Caco-2 (cell line): Measurements from ENCODE around the gene FLT1. TPM values are rescaled to one million over a fixed set of nuclear protein-coding genes. Genes with fewer than 3 reads are reported as not detected.

Experiments
- BruUV-seq: library from RNA; stranded (reverse); fragments of 400-500 nt; replicated peaks from 2 replicates; lab custom pipeline; 2021; lab: Mats Ljungman, UMichigan
- CTCF ChIA-PET: fragments of 300-600 bp; sonication (Branson Sonifier 250); formaldehyde crosslinking; loops from one replicate; lab custom pipeline; 2022; ENCODE audit warnings: antibody characterized with exemption; lab: Charles Lee
- POLR2A ChIA-PET: fragments of 300-600 bp; sonication (Branson Sonifier 250); formaldehyde crosslinking; loops from one replicate; lab custom pipeline; 2022; ENCODE audit warnings: antibody characterized with exemption; lab: Charles Lee
- DNase-seq, 2 experiments: peaks; one replicate each; pipeline versions ENCODE4 v3.0.0 to v3.0.0-alpha.2; 2020 to 2022
- H3K27me3 ChIP-seq: replicated peaks from 2 replicates; pipeline ENCODE4 v1.6.0; 2011; ENCODE audit warnings: low read length; ENCODE audit not compliant: control insufficient read depth, insufficient read depth
- H3K36me3 ChIP-seq: 2 replicates; pipeline ENCODE4 v1.5.1; 2011; ENCODE audit warnings: low read length; ENCODE audit not compliant: control insufficient read depth, insufficient read depth
- H3K4me1 ChIP-seq: fragments of 250-450 bp; sonication (Bioruptor Pico); 2 replicates; pipeline ENCODE4 v1.5.1; 2020; ENCODE audit warnings: mild to moderate bottlenecking
- H3K4me3 ChIP-seq: 2 replicates; pipeline ENCODE4 v1.5.1; 2011; ENCODE audit warnings: low read depth, mild to moderate bottlenecking, control low read depth, low read length
- H3K9me3 ChIP-seq: fragments of 250-450 bp; sonication (Bioruptor Pico); 2 replicates; pipeline ENCODE4 v1.5.1; 2020; ENCODE audit warnings: mild to moderate bottlenecking, moderate library complexity
- H3K27ac Mint-ChIP-seq: one replicate; pipeline ENCODE4 v1.8.0; 2022; ENCODE audit warnings: mixed read lengths; ENCODE audit not compliant: unreplicated experiment
- H3K27me3 Mint-ChIP-seq: one replicate; pipeline ENCODE4 v1.8.0; 2022; ENCODE audit warnings: mixed read lengths; ENCODE audit not compliant: insufficient read depth, unreplicated experiment
- H3K36me3 Mint-ChIP-seq: one replicate; pipeline ENCODE4 v1.8.0; 2022; ENCODE audit warnings: mild to moderate bottlenecking, mixed read lengths; ENCODE audit not compliant: insufficient read depth, unreplicated experiment
- H3K4me1 Mint-ChIP-seq: one replicate; pipeline ENCODE4 v1.8.0; 2022; ENCODE audit warnings: low read depth, mixed read lengths; ENCODE audit not compliant: unreplicated experiment
- H3K4me3 Mint-ChIP-seq: one replicate; pipeline ENCODE4 v1.8.0; 2022; ENCODE audit warnings: mild to moderate bottlenecking, moderate library complexity, mixed read lengths; ENCODE audit not compliant: unreplicated experiment
- H3K9me3 Mint-ChIP-seq: one replicate; pipeline ENCODE4 v1.8.0; 2022; ENCODE audit warnings: mixed read lengths; ENCODE audit not compliant: unreplicated experiment
- intact Hi-C: fragments of 100-400 bp; cut with micrococcal nuclease; formaldehyde crosslinking; loops from one replicate; pipeline ENCODE4 v1.10.0; 2022; ENCODE audit not compliant: unreplicated experiment
- total RNA-seq: library from RNA; stranded (reverse); gene quantifications from 2 replicates; pipeline ENCODE4 v1.2.3, GENCODE V29; 2022
- TF ChIP-seq, protein P1 (sequence below), 2 experiments: fragments of 200-600 bp in 1 of 2; IDR thresholded peaks; 1 replicate in 1 of 2; 2 replicates in 1 of 2; pipeline versions ENCODE4 v1.5.1 to v1.8.0; 2011 to 2022; ENCODE audit warnings: antibody characterized with exemption in 1 of 2, control low read depth in 1 of 2, inconsistent platforms in 1 of 2, low read depth in 1 of 2, low read length in 1 of 2, mild to moderate bottlenecking in 1 of 2, moderate library complexity in 1 of 2; ENCODE audit not compliant: insufficient read depth in 1 of 2, severe bottlenecking in 1 of 2, unreplicated experiment in 1 of 2

FLT1 gene
- total RNA-seq, 1 experiment from 2014 or later: 0.66 TPM

DNA sequence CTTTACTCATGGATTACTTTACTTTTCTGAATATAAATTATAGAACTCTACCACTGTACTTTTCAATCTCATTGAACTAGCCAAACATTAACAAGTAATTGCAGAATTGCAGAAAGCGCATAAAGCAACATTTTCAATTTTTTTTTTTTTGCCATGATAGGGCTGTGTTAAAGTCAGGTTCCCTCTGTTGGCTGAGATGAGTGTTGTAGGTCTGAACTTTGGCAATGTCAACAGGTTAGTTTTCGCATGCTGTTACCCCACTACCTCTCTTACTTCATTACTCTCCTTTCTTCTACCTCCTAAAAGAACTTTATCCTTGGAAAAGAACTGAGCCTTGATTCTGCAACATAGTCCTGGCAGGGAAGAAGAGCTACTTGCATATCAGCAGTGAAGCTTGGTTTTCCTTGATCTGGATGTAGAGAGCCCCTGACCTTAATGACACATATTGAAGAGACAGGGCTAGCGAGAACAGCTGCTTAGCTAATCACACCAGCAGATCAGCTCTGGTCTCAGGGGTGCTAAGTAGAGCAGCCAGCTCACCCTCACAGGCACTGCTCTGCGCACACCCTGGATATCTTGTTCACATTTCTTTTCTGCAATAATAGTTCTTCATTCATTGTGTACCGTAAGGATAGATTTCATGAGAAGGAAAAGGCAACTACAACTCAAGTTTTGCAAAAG is 119.5 kb downstream of the FLT1 start:
- no TSS peak for BruUV-seq
- DNase-seq: no peak
- Mint-ChIP-seq H3K4me3 (no peak overlapping the region), H3K27me3 (peaks cover 2% of the 10 kb centered on the region), H3K36me3 (no peaks in the 10 kb centered on the region), H3K9me3 (no peaks in the 10 kb centered on the region), H3K27ac (no peak overlapping the region), H3K4me1 (peaks cover 5% of the 10 kb centered on the region)
- CTCF ChIA-PET: no interaction called here
- H3K4me1 ChIP-seq: no peaks in the 10 kb centered on the region; the same call in 1 of the 2 replicates
- intact Hi-C loops: no loop called here
- H3K36me3 ChIP-seq: no peaks in the 10 kb centered on the region
- POLR2A ChIA-PET: no interaction called here
- no peaks in the 10 kb centered on the region for H3K9me3 ChIP-seq
- TF ChIP-seq, protein P1, sequence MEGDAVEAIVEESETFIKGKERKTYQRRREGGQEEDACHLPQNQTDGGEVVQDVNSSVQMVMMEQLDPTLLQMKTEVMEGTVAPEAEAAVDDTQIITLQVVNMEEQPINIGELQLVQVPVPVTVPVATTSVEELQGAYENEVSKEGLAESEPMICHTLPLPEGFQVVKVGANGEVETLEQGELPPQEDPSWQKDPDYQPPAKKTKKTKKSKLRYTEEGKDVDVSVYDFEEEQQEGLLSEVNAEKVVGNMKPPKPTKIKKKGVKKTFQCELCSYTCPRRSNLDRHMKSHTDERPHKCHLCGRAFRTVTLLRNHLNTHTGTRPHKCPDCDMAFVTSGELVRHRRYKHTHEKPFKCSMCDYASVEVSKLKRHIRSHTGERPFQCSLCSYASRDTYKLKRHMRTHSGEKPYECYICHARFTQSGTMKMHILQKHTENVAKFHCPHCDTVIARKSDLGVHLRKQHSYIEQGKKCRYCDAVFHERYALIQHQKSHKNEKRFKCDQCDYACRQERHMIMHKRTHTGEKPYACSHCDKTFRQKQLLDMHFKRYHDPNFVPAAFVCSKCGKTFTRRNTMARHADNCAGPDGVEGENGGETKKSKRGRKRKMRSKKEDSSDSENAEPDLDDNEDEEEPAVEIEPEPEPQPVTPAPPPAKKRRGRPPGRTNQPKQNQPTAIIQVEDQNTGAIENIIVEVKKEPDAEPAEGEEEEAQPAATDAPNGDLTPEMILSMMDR (IDR thresholded peaks at IDR 0.05; ENCODE audit: insufficient read depth in 1 of 2, low read depth in 1 of 2, low read length in 1 of 2, severe bottlenecking in 1 of 2, unreplicated experiment in 1 of 2): no peak
- no peaks in the 10 kb centered on the region for H3K27me3 ChIP-seq
- no peak overlapping the region for H3K4me3 ChIP-seq

GRCh38 chr13:28373810-28374209 is 121.1 kb downstream of the FLT1 start:
- BruUV-seq: no TSS peak
- H3K9me3 ChIP-seq: no peaks in the 10 kb centered on the region
- CTCF ChIA-PET: no interaction called here

DNA sequence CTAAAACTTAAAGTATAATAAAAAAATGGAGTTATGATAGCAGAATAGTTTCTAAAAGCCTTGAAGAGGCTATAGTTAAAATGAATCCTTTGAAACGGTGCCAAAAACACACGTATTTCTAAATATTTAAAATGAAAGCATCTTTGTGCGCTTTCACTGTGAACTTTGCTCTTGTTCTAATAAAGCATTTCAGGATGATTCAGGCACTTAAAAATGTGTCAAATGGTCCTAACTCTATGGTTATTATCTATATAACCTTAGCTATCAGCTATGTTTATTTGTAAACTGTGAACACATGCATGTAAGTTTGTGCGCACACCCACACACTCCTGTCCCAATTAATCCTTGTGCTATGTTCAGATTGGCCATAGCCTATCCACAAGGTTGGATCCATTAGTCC is 124.5 kb downstream of the FLT1 start:
- Histone ChIP-seq H3K4me3 (no peak overlapping the region), H3K27me3 (no peaks in the 10 kb centered on the region), H3K4me1 (no peaks in the 10 kb centered on the region; the same call in 1 of the 2 replicates), H3K36me3 (no peaks in the 10 kb centered on the region), H3K9me3 (no peaks in the 10 kb centered on the region)
- no TSS peak for BruUV-seq
- Mint-ChIP-seq H3K4me3 (no peak overlapping the region), H3K36me3 (no peaks in the 10 kb centered on the region), H3K27me3 (peaks cover 2% of the 10 kb centered on the region), H3K27ac (no peak overlapping the region), H3K4me1 (peaks cover 5% of the 10 kb centered on the region), H3K9me3 (no peaks in the 10 kb centered on the region)
- intact Hi-C loops: no loop called here
- no peak for DNase-seq
- ChIA-PET POLR2A (no interaction called here), CTCF (interaction anchor here (0.6 kb wide), 1 partner anchor 891 kb away, joined by 3 read pairs; no protein-coding TSS in a partner anchor)
- TF ChIP-seq, protein P1 (IDR thresholded peaks at IDR 0.05; ENCODE audit: insufficient read depth in 1 of 2, low read depth in 1 of 2, low read length in 1 of 2, severe bottlenecking in 1 of 2, unreplicated experiment in 1 of 2): no peak

More at GRCh38 chr13:28373810-28374209, 121.1 kb downstream of the FLT1 start:
- H3K4me3 ChIP-seq: no peak overlapping the region
- TF ChIP-seq, protein P1 (IDR thresholded peaks at IDR 0.05; ENCODE audit: insufficient read depth in 1 of 2, low read depth in 1 of 2, low read length in 1 of 2, severe bottlenecking in 1 of 2, unreplicated experiment in 1 of 2): no peak
- no peaks in the 10 kb centered on the region for H3K9me3 Mint-ChIP-seq
- peaks cover 2% of the 10 kb centered on the region for H3K27me3 Mint-ChIP-seq
- no peaks in the 10 kb centered on the region for H3K36me3 ChIP-seq
- POLR2A ChIA-PET: no interaction called here
- peaks cover 5% of the 10 kb centered on the region for H3K4me1 Mint-ChIP-seq
- H3K36me3 Mint-ChIP-seq: no peaks in the 10 kb centered on the region
- intact Hi-C loops: no loop called here
- H3K4me3 Mint-ChIP-seq: no peak overlapping the region
- no peak for DNase-seq
- H3K27ac Mint-ChIP-seq: no peak overlapping the region
- H3K27me3 ChIP-seq: no peaks in the 10 kb centered on the region
- no peaks in the 10 kb centered on the region; the same call in 1 of the 2 replicates for H3K4me1 ChIP-seq
